Activated CD4-positive, alpha-beta T cell treated with anti-CD3 and anti-CD28 coated beads for 36 hours (primary cell): ENCODE results near the gene HSPB1. TPM values are rescaled to one million over a fixed set of nuclear protein-coding genes. Genes with fewer than 3 reads are reported as not detected.

Source experiments
- ATAC-seq: fragments of 200-7000 bp; cut with Tn5 transposase; one replicate; pipeline ENCODE4 v1.10.0; 2021; ENCODE audit warnings: mild to moderate bottlenecking, moderate library complexity
- CTCF ChIA-PET: fragments of 350-600 bp; sonication (Branson Sonifier 250); formaldehyde crosslinking; loops from one replicate; lab custom pipeline; 2021; ENCODE audit warnings: antibody characterized with exemption; lab: Charles Lee
- POLR2A ChIA-PET: fragments of 350-600 bp; sonication (Branson Sonifier 250); formaldehyde crosslinking; loops from one replicate; lab custom pipeline; 2021; ENCODE audit warnings: antibody characterized with exemption, inconsistent platforms; lab: Charles Lee
- DNase-seq: peaks from one replicate; pipeline ENCODE4 v3.0.0-alpha.2; 2020
- H3K27ac Mint-ChIP-seq: one replicate; pipeline ENCODE4 v1.8.0; 2021; ENCODE audit warnings: mixed read lengths
- H3K27me3 Mint-ChIP-seq: one replicate; pipeline ENCODE4 v1.8.0; 2021; ENCODE audit warnings: mixed read lengths
- H3K36me3 Mint-ChIP-seq: one replicate; pipeline ENCODE4 v1.8.0; 2021; ENCODE audit warnings: low read depth, mixed read lengths
- H3K4me1 Mint-ChIP-seq: one replicate; pipeline ENCODE4 v1.8.0; 2021; ENCODE audit warnings: mixed read lengths
- H3K4me3 Mint-ChIP-seq: one replicate; pipeline ENCODE4 v1.8.0; 2021; ENCODE audit warnings: mild to moderate bottlenecking, moderate library complexity, mixed read lengths
- H3K9me3 Mint-ChIP-seq: one replicate; pipeline ENCODE4 v1.8.0; 2021; ENCODE audit warnings: low read depth, mixed read lengths
- intact Hi-C, 2 experiments: fragments of 100-400 bp; cut with DNase I in 1 of 2; cut with micrococcal nuclease in 1 of 2; formaldehyde crosslinking; loops; one replicate each; pipeline versions ENCODE4 v1.14.2 to v1.15.1; 2022 to 2024; cut with DNase I, micrococcal nuclease
- total RNA-seq, 2 experiments: library from RNA; stranded (reverse); gene quantifications; one replicate each; pipeline ENCODE4 v1.2.3, GENCODE V29; 2021

Gene HSPB1
- total RNA-seq, 2 experiments from 2014 or later = 71.1 to 127 TPM

- intact Hi-C loops = loop anchor here (1.0 to 5.0 kb wide), 13 partner anchors 15 to 441 kb away; partner anchors contain the start of genes MDH2 (in 2 of the 2), RHBDD2 (in 1 of the 2), STYXL1 (in 1 of the 2) and TMEM120A (in 1 of the 2)
- Mint-ChIP-seq H3K4me1 (peaks cover 25% of the 10 kb centered on the region), H3K4me3 (peak overlapping the region; percentile 76), H3K36me3 (peaks cover 2% of the 10 kb centered on the region), H3K27me3 (no peaks in the 10 kb centered on the region), H3K27ac (peak overlapping the region; percentile 94), H3K9me3 (no peaks in the 10 kb centered on the region)
- ChIA-PET POLR2A (interaction anchor here (0.6 to 2.0 kb wide), 4 partner anchors 35 to 76 kb away, joined by 3 to 9 read pairs (median 6); no protein-coding TSS in a partner anchor), CTCF (interaction anchor here (0.5 to 6.4 kb wide), 15 partner anchors 8 to 151 kb away, joined by 3 to 69 read pairs (median 3); partner anchors contain the start of gene YWHAG)
- DNase-seq (peak; percentile 87), ATAC-seq (peak; percentile 39)
These were observed 16.2 kb downstream of the HSPB1 start for GRCh38 chr7:76318488-76319353.

GRCh38 chr7:76325092-76325491 is 22.6 kb downstream of the HSPB1 start:
- no peak for DNase-seq
- CTCF ChIA-PET = interaction anchor here (0.6 to 1.8 kb wide), 3 partner anchors 34 to 173 kb away, joined by 3 to 4 read pairs (median 4); no protein-coding TSS in a partner anchor
- Mint-ChIP-seq H3K9me3 (no peaks in the 10 kb centered on the region), H3K27me3 (no peaks in the 10 kb centered on the region), H3K4me1 (peaks cover 20% of the 10 kb centered on the region), H3K4me3 (no peak overlapping the region), H3K36me3 (peaks cover 42% of the 10 kb centered on the region), H3K27ac (no peak overlapping the region)
- ATAC-seq = no peak
- intact Hi-C loops = no loop called here
- POLR2A ChIA-PET = no interaction called here

- ChIA-PET POLR2A (interaction anchor here (0.7 kb wide), 1 partner anchor 35 kb away, joined by 3 read pairs; no protein-coding TSS in a partner anchor), CTCF (interaction anchor here (0.6 kb wide), 1 partner anchor 174 kb away, joined by 3 read pairs; no protein-coding TSS in a partner anchor)
- DNase-seq (no peak), ATAC-seq (no peak)
- H3K27ac Mint-ChIP-seq = no peak overlapping the region
- H3K4me1 Mint-ChIP-seq = peaks cover 22% of the 10 kb centered on the region
- no peaks in the 10 kb centered on the region for H3K27me3 Mint-ChIP-seq
- intact Hi-C loops = no loop called here
- H3K4me3 Mint-ChIP-seq = no peak overlapping the region
- H3K9me3 Mint-ChIP-seq = no peaks in the 10 kb centered on the region
- peaks cover 44% of the 10 kb centered on the region for H3K36me3 Mint-ChIP-seq
These were observed 23.3 kb downstream of the HSPB1 start for GRCh38 chr7:76325811-76326210.

- intact Hi-C loops = no loop called here
- DNase-seq (no peak), ATAC-seq (no peak)
- ChIA-PET CTCF (interaction anchor here (1.2 kb wide), 1 partner anchor 9 kb away, joined by 5 read pairs; no protein-coding TSS in a partner anchor), POLR2A (interaction anchor here (0.6 to 0.7 kb wide), 2 partner anchors 25 to 36 kb away, joined by 3 read pairs; no protein-coding TSS in a partner anchor)
- H3K27ac Mint-ChIP-seq = no peak overlapping the region
- peaks cover 22% of the 10 kb centered on the region for H3K4me1 Mint-ChIP-seq
- no peaks in the 10 kb centered on the region for H3K9me3 Mint-ChIP-seq
- no peaks in the 10 kb centered on the region for H3K27me3 Mint-ChIP-seq
- H3K4me3 Mint-ChIP-seq = no peak overlapping the region
- peaks cover 49% of the 10 kb centered on the region for H3K36me3 Mint-ChIP-seq
These were observed 24.3 kb downstream of the HSPB1 start for GRCh38 chr7:76326646-76327233.

GRCh38 chr7:76327610-76328009 is 25.1 kb downstream of the HSPB1 start:
- H3K4me1 Mint-ChIP-seq = peaks cover 25% of the 10 kb centered on the region
- no peak for DNase-seq
- ChIA-PET CTCF (no interaction called here), POLR2A (no interaction called here)
- H3K27me3 Mint-ChIP-seq = no peaks in the 10 kb centered on the region
- H3K27ac Mint-ChIP-seq = peak overlapping the region; percentile 29
- intact Hi-C loops = no loop called here
- peaks cover 56% of the 10 kb centered on the region for H3K36me3 Mint-ChIP-seq
- H3K4me3 Mint-ChIP-seq = no peak overlapping the region
- H3K9me3 Mint-ChIP-seq = no peaks in the 10 kb centered on the region
- ATAC-seq = peak; percentile 71

GRCh38 chr7:76328389-76328788 is 25.9 kb downstream of the HSPB1 start:
- CTCF ChIA-PET = no interaction called here
- Mint-ChIP-seq H3K27ac (peak overlapping the region; percentile 29), H3K4me1 (peaks cover 25% of the 10 kb centered on the region), H3K27me3 (no peaks in the 10 kb centered on the region), H3K36me3 (peaks cover 58% of the 10 kb centered on the region), H3K4me3 (no peak overlapping the region), H3K9me3 (no peaks in the 10 kb centered on the region)
- DNase-seq (no peak), ATAC-seq (no peak)
- intact Hi-C loops = no loop called here
- POLR2A ChIA-PET = no interaction called here

- no peak for ATAC-seq
- DNase-seq = no peak
- CTCF ChIA-PET = interaction anchor here (0.7 kb wide), 1 partner anchor 13 kb away, joined by 3 read pairs; no protein-coding TSS in a partner anchor
- Mint-ChIP-seq H3K36me3 (peaks cover 58% of the 10 kb centered on the region), H3K4me3 (no peak overlapping the region), H3K27me3 (no peaks in the 10 kb centered on the region), H3K9me3 (no peaks in the 10 kb centered on the region), H3K27ac (no peak overlapping the region), H3K4me1 (peaks cover 29% of the 10 kb centered on the region)
- intact Hi-C loops = no loop called here
- POLR2A ChIA-PET = no interaction called here
These were observed 27.0 kb downstream of the HSPB1 start for GRCh38 chr7:76329479-76329878.

- DNase-seq (no peak), ATAC-seq (no peak)
- no peak overlapping the region for H3K27ac Mint-ChIP-seq
- H3K4me3 Mint-ChIP-seq = no peak overlapping the region
- CTCF ChIA-PET = interaction anchor here (0.5 kb wide), 1 partner anchor 569 kb away, joined by 3 read pairs; no protein-coding TSS in a partner anchor
- POLR2A ChIA-PET = no interaction called here
- H3K9me3 Mint-ChIP-seq = no peaks in the 10 kb centered on the region
- H3K36me3 Mint-ChIP-seq = peaks cover 53% of the 10 kb centered on the region
- intact Hi-C loops = no loop called here
- H3K4me1 Mint-ChIP-seq = peaks cover 29% of the 10 kb centered on the region
- no peaks in the 10 kb centered on the region for H3K27me3 Mint-ChIP-seq
These were observed 27.8 kb downstream of the HSPB1 start for GRCh38 chr7:76330261-76330660.

GRCh38 chr7:76330673-76331072 is 28.2 kb downstream of the HSPB1 start:
- Mint-ChIP-seq H3K27ac (no peak overlapping the region), H3K36me3 (peaks cover 51% of the 10 kb centered on the region), H3K4me1 (peaks cover 29% of the 10 kb centered on the region), H3K27me3 (no peaks in the 10 kb centered on the region), H3K9me3 (no peaks in the 10 kb centered on the region), H3K4me3 (no peak overlapping the region)
- POLR2A ChIA-PET = no interaction called here
- no peak for DNase-seq
- CTCF ChIA-PET = interaction anchor here (0.5 kb wide), 1 partner anchor 569 kb away, joined by 3 read pairs; no protein-coding TSS in a partner anchor
- intact Hi-C loops = no loop called here
- no peak for ATAC-seq

- Mint-ChIP-seq H3K4me3 (no peak overlapping the region), H3K9me3 (no peaks in the 10 kb centered on the region), H3K27ac (peak overlapping the region; percentile 55), H3K4me1 (peaks cover 38% of the 10 kb centered on the region), H3K36me3 (peaks cover 50% of the 10 kb centered on the region), H3K27me3 (no peaks in the 10 kb centered on the region)
- ATAC-seq (no peak), DNase-seq (no peak)
- CTCF ChIA-PET = interaction anchor here (1.4 kb wide), 1 partner anchor 17 kb away, joined by 3 read pairs; no protein-coding TSS in a partner anchor
- intact Hi-C loops = no loop called here
- POLR2A ChIA-PET = no interaction called here
These were observed 29.6 kb downstream of the HSPB1 start for GRCh38 chr7:76332078-76332477.

GRCh38 chr7:76333511-76334101 is 31.1 kb downstream of the HSPB1 start:
- ChIA-PET POLR2A (no interaction called here), CTCF (interaction anchor here (1.4 kb wide), 1 partner anchor 26 kb away, joined by 3 read pairs; the partner anchor contains the start of gene YWHAG)
- DNase-seq (no peak), ATAC-seq (no peak)
- intact Hi-C loops = no loop called here
- H3K4me1 Mint-ChIP-seq = peaks cover 38% of the 10 kb centered on the region
- peak overlapping the region; percentile 11 for H3K27ac Mint-ChIP-seq
- H3K36me3 Mint-ChIP-seq = peaks cover 51% of the 10 kb centered on the region
- H3K4me3 Mint-ChIP-seq = no peak overlapping the region
- H3K27me3 Mint-ChIP-seq = no peaks in the 10 kb centered on the region
- H3K9me3 Mint-ChIP-seq = no peaks in the 10 kb centered on the region
